ENCODE measurements around the gene CSGALNACT2.
A peak's percentile ranks its signal among the peaks of the same experiment; 100 is the strongest.

GRCh38 chr10:43202224-43202656, 64.0 kb downstream of the CSGALNACT2 start:
- TF ChIP-seq CTCF (IDR thresholded peaks at IDR 0.05) (peak in 2 of 3 experiments; percentile 39 to 48), POLR2A (IDR thresholded peaks at IDR 0.05) (no peak)

All from testis (tissue), 2 donors.